Skin epidermis (tissue), 12 donors: ENCODE measurements around the gene ARL14EP.

Experiments used
- H3K27ac ChIP-seq, 21 experiments: fragments of 200-600 bp; sonication (generic) in 11 of 21; one replicate each; pipeline ENCODE4 v1.5.0; 2020; ENCODE audit warnings: mild to moderate bottlenecking in 3 of 21, inconsistent platforms in 2 of 21, moderate library complexity in 2 of 21
- H3K4me3 ChIP-seq, 7 experiments: fragments of 200-600 bp; sonication (generic) in 2 of 7; one replicate each; pipeline ENCODE4 v1.5.0; 2020; ENCODE audit warnings: inconsistent platforms in 2 of 7, mild to moderate bottlenecking in 2 of 7, moderate library complexity in 1 of 7

ARL14EP gene

GRCh38 chr11:30322826-30323710, at the start of gene ARL14EP:
TSS of gene ARL14EP (plus strand) at chr11:30323104. CDS start at chr11:30330949, 7,845 bp downstream.
- Histone ChIP-seq H3K27ac (peak within 1 kb of the TSS in 20 of 21 experiments; percentile 76 to 97 (median 92)), H3K4me3 (peak within 1 kb of the TSS; percentile 51 to 81 (median 66))

- H3K4me3 ChIP-seq = no peak overlapping the region
- no peak overlapping the region for H3K27ac ChIP-seq
Measured at GRCh38 chr11:30277176-30277575, 45.7 kb upstream of the ARL14EP start.

- no peak overlapping the region for H3K4me3 ChIP-seq
- H3K27ac ChIP-seq = no peak overlapping the region
Measured at GRCh38 chr11:30279796-30280195, 43.1 kb upstream of the ARL14EP start.

- Histone ChIP-seq H3K27ac (no peak overlapping the region), H3K4me3 (no peak overlapping the region)
Measured at GRCh38 chr11:30281476-30282288, 41.2 kb upstream of the ARL14EP start.

- H3K4me3 ChIP-seq = no peak overlapping the region
- no peak overlapping the region for H3K27ac ChIP-seq
Measured at GRCh38 chr11:30282289-30282631, 40.6 kb upstream of the ARL14EP start.

GRCh38 chr11:30284836-30285235, 38.1 kb upstream of the ARL14EP start:
- H3K4me3 ChIP-seq = no peak overlapping the region

GRCh38 chr11:30285416-30286121, 37.3 kb upstream of the ARL14EP start:
- Histone ChIP-seq H3K27ac (no peak overlapping the region), H3K4me3 (no peak overlapping the region)

More at GRCh38 chr11:30284836-30285235, 38.1 kb upstream of the ARL14EP start:
- no peak overlapping the region for H3K27ac ChIP-seq

GRCh38 chr11:30291331-30291730, 31.6 kb upstream of the ARL14EP start:
- Histone ChIP-seq H3K4me3 (no peak overlapping the region), H3K27ac (no peak overlapping the region)

- H3K27ac ChIP-seq = no peak overlapping the region
- H3K4me3 ChIP-seq = no peak overlapping the region
Measured at GRCh38 chr11:30292545-30292944, 30.4 kb upstream of the ARL14EP start.

- no peak overlapping the region for H3K4me3 ChIP-seq
- H3K27ac ChIP-seq = no peak overlapping the region
Measured at GRCh38 chr11:30295178-30295885, 27.6 kb upstream of the ARL14EP start.

- Histone ChIP-seq H3K4me3 (no peak overlapping the region), H3K27ac (no peak overlapping the region)
Measured at GRCh38 chr11:30304620-30305019, 18.3 kb upstream of the ARL14EP start.

GRCh38 chr11:30310623-30311022, 12.3 kb upstream of the ARL14EP start:
- H3K4me3 ChIP-seq = no peak overlapping the region
- no peak overlapping the region for H3K27ac ChIP-seq

GRCh38 chr11:30311189-30311588, 11.7 kb upstream of the ARL14EP start:
- H3K27ac ChIP-seq = no peak overlapping the region

GRCh38 chr11:30312243-30312642, 10.7 kb upstream of the ARL14EP start:
- Histone ChIP-seq H3K4me3 (no peak overlapping the region), H3K27ac (no peak overlapping the region)

More at GRCh38 chr11:30311189-30311588, 11.7 kb upstream of the ARL14EP start:
- no peak overlapping the region for H3K4me3 ChIP-seq

GRCh38 chr11:30313580-30313979, 9.3 kb upstream of the ARL14EP start:
- H3K27ac ChIP-seq = no peak overlapping the region
- H3K4me3 ChIP-seq = no peak overlapping the region

GRCh38 chr11:30314625-30315024, 8.3 kb upstream of the ARL14EP start:
- Histone ChIP-seq H3K4me3 (no peak overlapping the region), H3K27ac (no peak overlapping the region)

GRCh38 chr11:30316237-30316636, 6.7 kb upstream of the ARL14EP start:
- Histone ChIP-seq H3K27ac (no peak overlapping the region), H3K4me3 (no peak overlapping the region)

- H3K4me3 ChIP-seq = no peak overlapping the region
- H3K27ac ChIP-seq = no peak overlapping the region
Measured at GRCh38 chr11:30317030-30317429, 5.9 kb upstream of the ARL14EP start.

- no peak overlapping the region for H3K4me3 ChIP-seq
- H3K27ac ChIP-seq = no peak overlapping the region
Measured at GRCh38 chr11:30321321-30321720, 1.6 kb upstream of the ARL14EP start.
